ENCODE measurements around the gene LILRB5. TPM values are rescaled to one million over a fixed set of nuclear protein-coding genes. Genes with fewer than 3 reads are reported as not detected.

The LILRB5 gene
- polyA plus RNA-seq, 3 donors, result 0.14 to 1.1 (median 0.17) TPM

DNA sequence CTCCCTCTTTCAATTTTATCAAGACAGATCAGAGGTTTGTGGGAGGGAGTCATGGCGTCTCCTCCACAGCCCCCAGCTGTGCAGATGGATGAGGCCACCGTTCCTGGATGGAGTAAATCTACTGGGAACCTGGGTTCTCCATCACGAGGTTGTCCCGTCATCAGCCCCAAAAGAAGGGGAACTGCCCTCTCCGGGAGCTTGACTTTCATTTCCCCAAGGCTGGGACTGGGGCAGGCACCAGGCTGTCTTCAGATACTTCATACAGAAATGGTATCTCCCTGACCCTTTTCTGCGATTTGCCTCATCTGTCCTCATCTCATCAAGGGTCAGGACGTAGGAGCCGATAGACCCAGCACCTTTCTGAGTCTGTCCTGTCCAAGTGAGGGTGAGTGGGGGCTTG lies 14.0 kb upstream of the LILRB5 start:
- H3K9me3 Mint-ChIP-seq, result no peaks in the 10 kb centered on the region
- H2AFZ ChIP-seq (ENCODE audit: insufficient read depth, low read depth, low read length, poor library complexity, severe bottlenecking), result no peak overlapping the region
- peak overlapping the region; percentile 98 to 100 (median 99) for H3K27ac Mint-ChIP-seq
- H3K36me3 ChIP-seq (replicated peaks in 1 of 2; ENCODE audit: control insufficient read depth in 1 of 2, insufficient read depth in 2 of 2, low read length in 2 of 2), result peaks cover 24 to 26% of the 10 kb centered on the region in 2 donors
- peak overlapping the region; percentile 56 for H3K4me2 ChIP-seq (replicated peaks; ENCODE audit: extremely low read depth, low read length, poor library complexity, severe bottlenecking)
- WGBS (ENCODE audit: insufficient coverage), result 0% methylated on average over 5 of the region's 8 CpGs
- H3K36me3 Mint-ChIP-seq, result peaks cover 24 to 29% of the 10 kb centered on the region in 2 donors
- intact Hi-C loops (cut with micrococcal nuclease), result no loop called here
- H3K4me3 Mint-ChIP-seq, result peak overlapping the region; percentile 67 to 89
- peak overlapping the region; percentile 65 for H3K9ac ChIP-seq (ENCODE audit: insufficient read depth, low read length, poor library complexity, severe bottlenecking)
- H4K20me1 ChIP-seq (ENCODE audit: insufficient read depth, low read length), result peaks cover 16% of the 10 kb centered on the region
- TF ChIP-seq, protein P1, sequence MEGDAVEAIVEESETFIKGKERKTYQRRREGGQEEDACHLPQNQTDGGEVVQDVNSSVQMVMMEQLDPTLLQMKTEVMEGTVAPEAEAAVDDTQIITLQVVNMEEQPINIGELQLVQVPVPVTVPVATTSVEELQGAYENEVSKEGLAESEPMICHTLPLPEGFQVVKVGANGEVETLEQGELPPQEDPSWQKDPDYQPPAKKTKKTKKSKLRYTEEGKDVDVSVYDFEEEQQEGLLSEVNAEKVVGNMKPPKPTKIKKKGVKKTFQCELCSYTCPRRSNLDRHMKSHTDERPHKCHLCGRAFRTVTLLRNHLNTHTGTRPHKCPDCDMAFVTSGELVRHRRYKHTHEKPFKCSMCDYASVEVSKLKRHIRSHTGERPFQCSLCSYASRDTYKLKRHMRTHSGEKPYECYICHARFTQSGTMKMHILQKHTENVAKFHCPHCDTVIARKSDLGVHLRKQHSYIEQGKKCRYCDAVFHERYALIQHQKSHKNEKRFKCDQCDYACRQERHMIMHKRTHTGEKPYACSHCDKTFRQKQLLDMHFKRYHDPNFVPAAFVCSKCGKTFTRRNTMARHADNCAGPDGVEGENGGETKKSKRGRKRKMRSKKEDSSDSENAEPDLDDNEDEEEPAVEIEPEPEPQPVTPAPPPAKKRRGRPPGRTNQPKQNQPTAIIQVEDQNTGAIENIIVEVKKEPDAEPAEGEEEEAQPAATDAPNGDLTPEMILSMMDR (IDR thresholded peaks at IDR 0.05), result no peak
- H3K27me3 Mint-ChIP-seq (ENCODE audit: low read depth in 3 of 3), result no peaks in the 10 kb centered on the region
- peak; percentile 82 to 96 (median 92) for DNase-seq
- peak overlapping the region; percentile 88 to 94 for H3K27ac ChIP-seq (ENCODE audit: low read depth in 1 of 2, low read length in 2 of 2)
- peak overlapping the region in 2 of 3 experiments; percentile 32 to 63 for H3K4me3 ChIP-seq (replicated peaks in 1 of 3; ENCODE audit: low read depth in 2 of 3, low read length in 3 of 3)
- peaks cover 85% of the 10 kb centered on the region for H3K4me1 Mint-ChIP-seq
- peaks cover 4% of the 10 kb centered on the region for H3K79me2 ChIP-seq (ENCODE audit: insufficient read depth, low read length)
- no peaks in the 10 kb centered on the region for H3K27me3 ChIP-seq (ENCODE audit: control insufficient read depth in 2 of 2, insufficient read depth in 2 of 2, low read length in 2 of 2)
- H3K9me3 ChIP-seq (replicated peaks in 1 of 2; ENCODE audit: control insufficient read depth in 1 of 2, insufficient read depth in 1 of 2, low read length in 2 of 2), result no peaks in the 10 kb centered on the region
- peaks cover 74 to 99% of the 10 kb centered on the region in 2 donors for H3K4me1 ChIP-seq (ENCODE audit: control insufficient read depth in 1 of 2, insufficient read depth in 2 of 2, low read length in 2 of 2)

DNA sequence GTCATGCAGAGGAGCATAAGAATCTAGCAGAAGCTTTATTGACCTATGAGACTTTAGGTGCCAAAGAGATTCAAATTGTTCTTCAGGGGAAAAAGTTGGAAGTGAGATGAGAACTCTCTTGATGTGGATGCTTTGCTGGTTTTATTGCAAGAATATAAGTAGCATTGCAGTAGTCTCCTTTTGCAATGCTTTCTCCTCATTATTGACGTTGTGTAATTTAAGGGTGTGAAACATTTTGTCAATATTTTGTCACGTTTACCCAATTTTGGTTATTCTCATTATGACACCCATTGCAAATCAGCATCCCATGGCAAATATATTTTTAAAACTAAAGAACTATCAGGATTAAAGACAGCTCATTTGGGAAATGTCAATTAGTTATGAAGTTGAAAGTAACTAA lies 11.9 kb upstream of the LILRB5 start:
- no CpG with 5 or more reads among the region's 2 CpGs for WGBS (ENCODE audit: insufficient coverage)
- Mint-ChIP-seq H3K9me3 (no peaks in the 10 kb centered on the region), H3K4me1 (peaks cover 67% of the 10 kb centered on the region), H3K36me3 (peaks cover 4 to 7% of the 10 kb centered on the region in 2 donors), H3K27ac (peak overlapping the region; percentile 8 to 90 (median 84)), H3K27me3 (ENCODE audit: low read depth in 3 of 3) (no peaks in the 10 kb centered on the region), H3K4me3 (no peak overlapping the region)
- no peak overlapping the region for H3K4me3 ChIP-seq (replicated peaks in 1 of 3; ENCODE audit: low read depth in 2 of 3, low read length in 3 of 3)
- DNase-seq, result peak; percentile 29 to 74 (median 71)
- H3K79me2 ChIP-seq (ENCODE audit: insufficient read depth, low read length), result no peaks in the 10 kb centered on the region
- H3K9me3 ChIP-seq (replicated peaks in 1 of 2; ENCODE audit: control insufficient read depth in 1 of 2, insufficient read depth in 1 of 2, low read length in 2 of 2), result no peaks in the 10 kb centered on the region
- H3K27me3 ChIP-seq (ENCODE audit: control insufficient read depth in 2 of 2, insufficient read depth in 2 of 2, low read length in 2 of 2), result no peaks in the 10 kb centered on the region
- H4K20me1 ChIP-seq (ENCODE audit: insufficient read depth, low read length), result no peaks in the 10 kb centered on the region
- no peak overlapping the region for H2AFZ ChIP-seq (ENCODE audit: insufficient read depth, low read depth, low read length, poor library complexity, severe bottlenecking)
- TF ChIP-seq, protein P1 (IDR thresholded peaks at IDR 0.05), result no peak
- no peak overlapping the region for H3K4me2 ChIP-seq (replicated peaks; ENCODE audit: extremely low read depth, low read length, poor library complexity, severe bottlenecking)
- peaks cover 3 to 5% of the 10 kb centered on the region in 2 donors for H3K36me3 ChIP-seq (replicated peaks in 1 of 2; ENCODE audit: control insufficient read depth in 1 of 2, insufficient read depth in 2 of 2, low read length in 2 of 2)
- intact Hi-C loops (cut with micrococcal nuclease), result loop anchor here in 1 of 2 donors (10.0 kb wide), 1 partner anchor 46 kb away; the partner anchor contains the start of gene LILRA5
- H3K9ac ChIP-seq (ENCODE audit: insufficient read depth, low read length, poor library complexity, severe bottlenecking), result no peak overlapping the region
- peaks cover 63 to 81% of the 10 kb centered on the region in 2 donors for H3K4me1 ChIP-seq (ENCODE audit: control insufficient read depth in 1 of 2, insufficient read depth in 2 of 2, low read length in 2 of 2)
- peak overlapping the region in 1 of 2 donors; percentile 63 for H3K27ac ChIP-seq (ENCODE audit: low read depth in 1 of 2, low read length in 2 of 2)

Data from CD14-positive monocyte (primary cell).